Nephron (organoid): Measurements from ENCODE around the gene PANK1.

Experiments used
- H3K27ac Mint-ChIP-seq, 3 experiments: 2 replicates each; pipeline ENCODE4 v1.8.0; 2020; ENCODE audit warnings: mixed read lengths in 3 of 3, mild to moderate bottlenecking in 2 of 3, moderate library complexity in 1 of 3
- H3K27me3 Mint-ChIP-seq: 2 replicates; pipeline ENCODE4 v1.8.0; 2021; ENCODE audit warnings: low read depth, mild to moderate bottlenecking, moderate library complexity, mixed read lengths
- H3K36me3 Mint-ChIP-seq: 2 replicates; pipeline ENCODE4 v1.8.0; 2020; ENCODE audit warnings: low read depth, mixed read lengths
- H3K4me1 Mint-ChIP-seq: 2 replicates; pipeline ENCODE4 v1.8.0; 2020; ENCODE audit warnings: mixed read lengths
- H3K4me3 Mint-ChIP-seq, 3 experiments: 2 replicates each; pipeline ENCODE4 v1.8.0; 2020; ENCODE audit warnings: mild to moderate bottlenecking in 3 of 3, mixed read lengths in 3 of 3, moderate library complexity in 2 of 3
- H3K9me3 Mint-ChIP-seq: 2 replicates; pipeline ENCODE4 v1.8.0; 2020; ENCODE audit warnings: mixed read lengths
- CTCF ChIP-seq, 3 experiments: fragments of 200-600 bp; sonication (generic); IDR thresholded peaks; one replicate each; pipeline ENCODE4 v1.5.0; 2021; ENCODE audit warnings: antibody characterized with exemption in 3 of 3; ENCODE audit not compliant: unreplicated experiment in 3 of 3

PANK1 gene

DNA sequence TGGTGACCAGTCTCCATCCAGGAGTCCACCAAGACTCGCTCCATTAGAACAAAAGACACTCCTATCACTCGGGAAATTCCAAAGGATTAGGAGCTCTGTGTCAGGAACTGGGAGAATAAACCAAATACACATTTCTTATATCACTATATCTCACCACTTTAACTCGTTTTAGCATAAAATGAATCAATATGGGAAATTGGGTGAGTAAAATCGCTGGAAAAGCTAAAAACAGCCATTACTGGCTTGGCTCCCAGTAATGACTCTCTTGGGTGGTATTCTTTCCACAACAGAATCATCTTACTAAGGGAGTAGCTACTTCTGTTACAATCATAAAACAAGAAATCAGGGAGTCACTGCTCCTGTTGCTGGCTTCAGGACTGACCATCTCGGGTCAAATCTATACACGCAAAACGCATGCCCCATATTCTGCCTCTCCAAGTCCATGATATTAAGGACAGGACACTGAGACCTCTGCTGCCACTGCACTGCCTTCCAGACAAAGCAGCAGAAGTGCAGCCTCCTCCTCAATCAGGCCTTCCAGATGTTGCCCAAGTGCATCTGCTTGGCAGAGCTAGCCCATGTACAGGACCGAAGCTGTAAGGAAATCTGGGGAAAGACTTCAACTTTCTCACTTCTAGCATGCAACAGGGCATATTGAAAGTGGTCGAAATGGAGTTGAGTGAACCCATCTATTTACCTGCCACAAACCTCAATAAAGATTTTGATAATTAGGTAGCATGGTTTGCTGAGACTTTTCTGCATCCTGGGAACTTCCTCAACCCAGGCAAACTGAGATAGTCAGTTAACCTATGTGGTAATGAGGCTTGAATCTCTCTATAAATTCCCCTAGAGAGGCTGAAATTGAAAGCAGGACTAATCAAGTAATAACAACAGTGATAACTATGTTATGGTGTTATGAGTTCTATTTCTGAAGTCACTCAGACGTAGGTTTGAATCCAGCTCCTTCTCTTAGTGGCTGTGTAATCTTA, 14.4 kb upstream of the PANK1 start:
- peaks cover 20% of the 10 kb centered on the region for H3K4me1 Mint-ChIP-seq
- H3K36me3 Mint-ChIP-seq: no peaks in the 10 kb centered on the region
- H3K27me3 Mint-ChIP-seq: no peaks in the 10 kb centered on the region
- H3K4me3 Mint-ChIP-seq: no peak overlapping the region
- peaks cover 10% of the 10 kb centered on the region for H3K9me3 Mint-ChIP-seq
- peak overlapping the region in 1 of 3 experiments; percentile 10 for H3K27ac Mint-ChIP-seq
- no peak for TF ChIP-seq CTCF (IDR thresholded peaks at IDR 0.05; ENCODE audit: unreplicated experiment in 3 of 3)

DNA sequence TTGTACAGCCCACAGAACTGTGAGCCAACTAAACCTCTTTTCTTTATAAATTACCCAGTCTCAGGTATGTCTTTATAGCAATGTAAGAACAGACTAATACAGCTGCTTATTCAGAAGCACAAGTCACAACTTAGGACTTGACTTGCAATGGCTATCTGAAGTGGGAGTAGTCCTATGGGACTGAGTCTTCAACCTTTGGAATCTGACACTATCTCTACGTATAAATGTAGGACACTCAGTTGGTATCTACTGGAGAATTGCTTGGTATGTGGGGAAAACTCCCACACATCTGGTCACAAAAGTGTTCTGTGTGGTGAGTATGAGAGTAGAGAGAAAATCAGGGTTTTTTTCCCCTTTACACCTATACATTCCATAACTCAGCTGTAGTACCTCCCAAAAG, 12.3 kb upstream of the PANK1 start:
- Mint-ChIP-seq H3K27me3 (no peaks in the 10 kb centered on the region), H3K36me3 (no peaks in the 10 kb centered on the region), H3K27ac (no peak overlapping the region), H3K4me1 (peaks cover 22% of the 10 kb centered on the region), H3K4me3 (no peak overlapping the region), H3K9me3 (peaks cover 11% of the 10 kb centered on the region)
- no peak for TF ChIP-seq CTCF (IDR thresholded peaks at IDR 0.05; ENCODE audit: unreplicated experiment in 3 of 3)

- Mint-ChIP-seq H3K27ac (no peak overlapping the region), H3K4me1 (peaks cover 23% of the 10 kb centered on the region), H3K9me3 (peaks cover 11% of the 10 kb centered on the region), H3K27me3 (no peaks in the 10 kb centered on the region), H3K4me3 (no peak overlapping the region), H3K36me3 (no peaks in the 10 kb centered on the region)
- TF ChIP-seq CTCF (IDR thresholded peaks at IDR 0.05; ENCODE audit: unreplicated experiment in 3 of 3): no peak
Observed at GRCh38 chr10:89655722-89656121, 10.7 kb upstream of the PANK1 start.

GRCh38 chr10:89653410-89653869, 8.4 kb upstream of the PANK1 start:
- H3K4me3 Mint-ChIP-seq: no peak overlapping the region
- H3K4me1 Mint-ChIP-seq: peaks cover 23% of the 10 kb centered on the region
- no peaks in the 10 kb centered on the region for H3K27me3 Mint-ChIP-seq
- no peaks in the 10 kb centered on the region for H3K36me3 Mint-ChIP-seq
- peak overlapping the region in 2 of 3 experiments; percentile 34 to 48 for H3K27ac Mint-ChIP-seq
- H3K9me3 Mint-ChIP-seq: peaks cover 11% of the 10 kb centered on the region
- no peak for TF ChIP-seq CTCF (IDR thresholded peaks at IDR 0.05; ENCODE audit: unreplicated experiment in 3 of 3)

GRCh38 chr10:89652806-89653370, 7.8 kb upstream of the PANK1 start:
- Mint-ChIP-seq H3K9me3 (peaks cover 11% of the 10 kb centered on the region), H3K27me3 (no peaks in the 10 kb centered on the region), H3K4me1 (peaks cover 27% of the 10 kb centered on the region), H3K27ac (peak overlapping the region; percentile 7 to 48 (median 34)), H3K36me3 (no peaks in the 10 kb centered on the region), H3K4me3 (no peak overlapping the region)
- TF ChIP-seq CTCF (IDR thresholded peaks at IDR 0.05; ENCODE audit: unreplicated experiment in 3 of 3): no peak
